Stomach smooth muscle (tissue), 2 donors: ENCODE data around the gene HOGA1.
"Not testable (repeated sequence)": the region's sequence is repeated elsewhere in the genome, so short reads cannot be mapped to it uniquely, and the experiment has no call there.

Experiments
- H3K27ac ChIP-seq: one replicate; pipeline ENCODE4 v1.7.0; 2013; ENCODE audit warnings: mild to moderate bottlenecking, low read length, inconsistent platforms
- H3K27me3 ChIP-seq, 2 donors: one replicate each; pipeline ENCODE4 v1.7.0; 2013; ENCODE audit warnings: low read length in 2 of 2; ENCODE audit not compliant: insufficient read depth in 2 of 2, control insufficient read depth in 1 of 2
- H3K36me3 ChIP-seq, 2 donors: one replicate each; pipeline ENCODE4 v1.7.0; 2013; ENCODE audit warnings: low read length in 2 of 2; ENCODE audit not compliant: control insufficient read depth in 2 of 2, insufficient read depth in 2 of 2
- H3K4me1 ChIP-seq: one replicate; pipeline ENCODE4 v1.7.0; 2013; ENCODE audit warnings: low read length; ENCODE audit not compliant: control insufficient read depth, insufficient read depth
- H3K4me3 ChIP-seq, 2 donors: one replicate each; pipeline ENCODE4 v1.7.0; 2013; ENCODE audit warnings: low read length in 2 of 2
- H3K9ac ChIP-seq, 2 donors: one replicate each; pipeline ENCODE4 v1.7.0; 2013; ENCODE audit warnings: low read length in 2 of 2, mild to moderate bottlenecking in 1 of 2
- H3K9me3 ChIP-seq, 2 donors: one replicate each; pipeline ENCODE4 v1.7.0; 2013; ENCODE audit warnings: low read length in 2 of 2; ENCODE audit not compliant: control insufficient read depth in 2 of 2
- donor health status: healthy.
- donor health status: Pancreatic carcinoma.

Gene HOGA1

GRCh38 chr10:97572214-97572989 lies 11.8 kb upstream of the HOGA1 start, which contains the start of gene ANKRD2:
TSS of gene ANKRD2 (plus strand) at chr10:97572779. CDS start at chr10:97572789, 10 bp downstream.
- Histone ChIP-seq H3K27me3 (no peaks in the 10 kb centered on the region), H3K36me3 (peaks cover 3 to 15% of the 10 kb centered on the region in 2 donors), H3K4me1 (peaks cover 24% of the 10 kb centered on the region), H3K9me3 (no peaks in the 10 kb centered on the region), H3K27ac (peak within 1 kb of the TSS; percentile 2), H3K4me3 (no peak within 1 kb of the TSS), H3K9ac (peak within 1 kb of the TSS in 1 of 2 donors; percentile 21)

GRCh38 chr10:97573021-97573420 lies 11.2 kb upstream of the HOGA1 start:
- Histone ChIP-seq H3K4me3 (no peak overlapping the region), H3K9ac (no peak overlapping the region), H3K9me3 (no peaks in the 10 kb centered on the region), H3K27ac (no peak overlapping the region), H3K27me3 (no peaks in the 10 kb centered on the region), H3K4me1 (peaks cover 24% of the 10 kb centered on the region), H3K36me3 (peaks cover 3 to 14% of the 10 kb centered on the region in 2 donors)

GRCh38 chr10:97573672-97574071 lies 10.5 kb upstream of the HOGA1 start:
- H3K27ac ChIP-seq, result no peak overlapping the region

GRCh38 chr10:97574374-97575126 lies 9.6 kb upstream of the HOGA1 start:
- Histone ChIP-seq H3K36me3 (peaks cover 0 to 9% of the 10 kb centered on the region in 2 donors), H3K4me1 (peaks cover 24% of the 10 kb centered on the region), H3K9ac (peak overlapping the region in 1 of 2 donors; percentile 13), H3K4me3 (no peak overlapping the region), H3K27me3 (no peaks in the 10 kb centered on the region), H3K27ac (peak overlapping the region; percentile 49), H3K9me3 (no peaks in the 10 kb centered on the region)

More at GRCh38 chr10:97573672-97574071, 10.5 kb upstream of the HOGA1 start:
- Histone ChIP-seq H3K27me3 (no peaks in the 10 kb centered on the region), H3K9ac (no peak overlapping the region), H3K9me3 (no peaks in the 10 kb centered on the region), H3K4me3 (no peak overlapping the region), H3K36me3 (peaks cover 3 to 13% of the 10 kb centered on the region in 2 donors), H3K4me1 (peaks cover 24% of the 10 kb centered on the region)

- Histone ChIP-seq H3K27me3 (no peaks in the 10 kb centered on the region), H3K36me3 (peaks cover 0 to 6% of the 10 kb centered on the region in 2 donors), H3K9me3 (no peaks in the 10 kb centered on the region), H3K4me1 (peaks cover 24% of the 10 kb centered on the region), H3K9ac (peak overlapping the region in 1 of 2 donors; percentile 13), H3K4me3 (no peak overlapping the region), H3K27ac (peak overlapping the region; percentile 49)
Observed at GRCh38 chr10:97575127-97575668, 9.0 kb upstream of the HOGA1 start.

- H3K27me3 ChIP-seq, H3K9ac ChIP-seq, H3K4me3 ChIP-seq, H3K9me3 ChIP-seq, H3K36me3 ChIP-seq, H3K27ac ChIP-seq: not testable (repeated sequence)
- H3K4me1 ChIP-seq, result peaks cover 24% of the 10 kb centered on the region
Observed at GRCh38 chr10:97576487-97576886, 7.7 kb upstream of the HOGA1 start.

- Histone ChIP-seq H3K27ac (no peak overlapping the region), H3K9me3 (no peaks in the 10 kb centered on the region), H3K9ac (no peak overlapping the region), H3K4me3 (no peak overlapping the region), H3K36me3 (no peaks in the 10 kb centered on the region), H3K4me1 (peaks cover 13% of the 10 kb centered on the region), H3K27me3 (no peaks in the 10 kb centered on the region)
Observed at GRCh38 chr10:97577701-97578100, 6.5 kb upstream of the HOGA1 start.

- H3K9ac ChIP-seq, result no peak overlapping the region
- no peak overlapping the region for H3K27ac ChIP-seq
- peaks cover 7% of the 10 kb centered on the region for H3K4me1 ChIP-seq
- no peaks in the 10 kb centered on the region for H3K36me3 ChIP-seq
- no peaks in the 10 kb centered on the region for H3K9me3 ChIP-seq
- no peaks in the 10 kb centered on the region for H3K27me3 ChIP-seq
- no peak overlapping the region for H3K4me3 ChIP-seq
Observed at GRCh38 chr10:97578171-97578844, 5.9 kb upstream of the HOGA1 start.

GRCh38 chr10:97580421-97581367 lies 3.5 kb upstream of the HOGA1 start:
- no peak overlapping the region for H3K9ac ChIP-seq
- H3K27ac ChIP-seq, result no peak overlapping the region
- no peaks in the 10 kb centered on the region for H3K4me1 ChIP-seq
- H3K36me3 ChIP-seq, result no peaks in the 10 kb centered on the region
- H3K4me3 ChIP-seq, result no peak overlapping the region
- no peaks in the 10 kb centered on the region for H3K27me3 ChIP-seq
- no peaks in the 10 kb centered on the region for H3K9me3 ChIP-seq
